Sigmoid colon (tissue), 4 donors: Measurements from ENCODE around the gene CCDC127.
"Not testable (repeated sequence)": the region's sequence is repeated elsewhere in the genome, so short reads cannot be mapped to it uniquely, and the experiment has no call there.

Experiments
- EP300 ChIP-seq, 4 donors: sonication (generic); formaldehyde crosslinking; IDR thresholded peaks; one replicate each; pipeline ENCODE4 v1.6.1; 2017; ENCODE audit warnings: antibody characterized with exemption in 4 of 4
- TF ChIP-seq, protein P1 (sequence below), 4 experiments: fragments of 450-650 bp in 3 of 4; fragments of 200-600 bp in 1 of 4; IDR thresholded peaks; one replicate each; pipeline ENCODE4 v1.5.1; 2016 to 2019; ENCODE audit warnings: antibody characterized with exemption in 4 of 4, mild to moderate bottlenecking in 3 of 4, moderate library complexity in 2 of 4

DNA sequence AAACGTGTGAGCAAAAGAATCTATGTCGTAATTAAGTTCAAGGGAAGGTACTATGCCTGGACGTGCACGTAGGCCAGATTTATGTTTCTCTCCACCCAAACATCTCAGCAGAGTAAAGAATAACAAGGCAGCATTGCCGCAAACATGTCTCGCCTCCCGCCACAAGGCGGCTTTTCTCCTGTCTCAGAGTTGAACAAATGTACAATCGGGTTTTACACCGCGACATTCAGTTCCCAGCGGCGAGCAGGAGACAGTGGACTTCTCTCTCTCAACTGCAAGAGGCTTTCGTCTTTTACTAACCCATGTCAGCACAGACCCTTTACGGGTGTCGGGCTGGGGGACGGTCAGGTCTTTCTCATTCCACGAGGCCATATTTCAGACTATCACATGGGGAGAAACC lies 20.9 kb downstream of the CCDC127 start:
- TF ChIP-seq, protein P1, sequence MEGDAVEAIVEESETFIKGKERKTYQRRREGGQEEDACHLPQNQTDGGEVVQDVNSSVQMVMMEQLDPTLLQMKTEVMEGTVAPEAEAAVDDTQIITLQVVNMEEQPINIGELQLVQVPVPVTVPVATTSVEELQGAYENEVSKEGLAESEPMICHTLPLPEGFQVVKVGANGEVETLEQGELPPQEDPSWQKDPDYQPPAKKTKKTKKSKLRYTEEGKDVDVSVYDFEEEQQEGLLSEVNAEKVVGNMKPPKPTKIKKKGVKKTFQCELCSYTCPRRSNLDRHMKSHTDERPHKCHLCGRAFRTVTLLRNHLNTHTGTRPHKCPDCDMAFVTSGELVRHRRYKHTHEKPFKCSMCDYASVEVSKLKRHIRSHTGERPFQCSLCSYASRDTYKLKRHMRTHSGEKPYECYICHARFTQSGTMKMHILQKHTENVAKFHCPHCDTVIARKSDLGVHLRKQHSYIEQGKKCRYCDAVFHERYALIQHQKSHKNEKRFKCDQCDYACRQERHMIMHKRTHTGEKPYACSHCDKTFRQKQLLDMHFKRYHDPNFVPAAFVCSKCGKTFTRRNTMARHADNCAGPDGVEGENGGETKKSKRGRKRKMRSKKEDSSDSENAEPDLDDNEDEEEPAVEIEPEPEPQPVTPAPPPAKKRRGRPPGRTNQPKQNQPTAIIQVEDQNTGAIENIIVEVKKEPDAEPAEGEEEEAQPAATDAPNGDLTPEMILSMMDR (IDR thresholded peaks at IDR 0.05), result not testable (repeated sequence)
- TF ChIP-seq EP300 (IDR thresholded peaks at IDR 0.05), result not testable (repeated sequence)
